Astrocyte of the cerebellum (primary cell): ENCODE measurements around the gene C1QTNF1.
"Not testable (repeated sequence)": the region's sequence is repeated elsewhere in the genome, so short reads cannot be mapped to it uniquely, and the experiment has no call there.

Source experiments
- DNase-seq: peaks from one replicate; pipeline ENCODE4 v3.0.0-alpha.2; 2011; ENCODE audit warnings: low read depth
- H3K4me3 ChIP-seq: 2 replicates; pipeline ENCODE4 v1.5.1; 2011; ENCODE audit warnings: mild to moderate bottlenecking, low read depth, low read length, moderate library complexity
- in situ Hi-C: cut with HindIII; loops from 2 replicates; pipeline ENCODE4 v1.10.0; 2017; ENCODE audit warnings: low sequenced_read_pairs
- TF ChIP-seq, protein P1 (sequence below): IDR thresholded peaks from 2 replicates; pipeline ENCODE4 v1.5.1; 2012; ENCODE audit warnings: low read length, low read depth, moderate library complexity, mild to moderate bottlenecking; ENCODE audit errors: missing control alignments

Gene C1QTNF1

DNA sequence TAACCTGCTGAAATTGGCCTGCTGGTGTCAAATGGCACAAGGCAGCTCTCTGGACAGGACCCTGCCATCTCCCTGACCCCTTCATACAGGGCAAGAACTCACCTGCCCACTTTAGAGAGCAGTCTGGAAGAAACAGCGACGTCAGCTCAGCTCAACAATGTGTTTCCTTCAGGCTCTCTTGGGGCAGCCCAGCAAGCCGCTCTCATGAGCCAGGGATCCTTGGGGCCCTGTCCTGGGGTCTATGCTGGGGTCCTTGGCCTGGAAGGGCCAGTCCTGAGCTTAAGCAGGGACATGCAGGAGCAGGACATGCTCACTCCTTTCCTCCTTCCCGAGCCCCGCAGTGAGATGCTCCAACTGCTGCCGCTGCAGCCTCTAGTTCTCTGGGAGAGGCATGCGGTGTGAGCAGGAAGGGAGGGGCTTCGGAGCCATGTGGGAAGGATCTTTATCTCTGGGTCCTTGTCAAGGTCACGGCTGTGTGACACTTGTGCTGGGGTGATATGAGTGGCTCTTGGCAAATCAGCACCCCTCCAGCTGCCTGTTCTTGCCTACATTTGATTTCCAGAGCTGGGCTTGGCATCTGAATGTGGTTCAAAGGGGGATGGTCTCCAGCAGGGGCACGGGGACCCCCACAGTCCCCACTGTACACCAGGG is 3.4 kb downstream of the C1QTNF1 start:
- in situ Hi-C loops = no loop called here
- no peak overlapping the region for H3K4me3 ChIP-seq
- TF ChIP-seq, protein P1, sequence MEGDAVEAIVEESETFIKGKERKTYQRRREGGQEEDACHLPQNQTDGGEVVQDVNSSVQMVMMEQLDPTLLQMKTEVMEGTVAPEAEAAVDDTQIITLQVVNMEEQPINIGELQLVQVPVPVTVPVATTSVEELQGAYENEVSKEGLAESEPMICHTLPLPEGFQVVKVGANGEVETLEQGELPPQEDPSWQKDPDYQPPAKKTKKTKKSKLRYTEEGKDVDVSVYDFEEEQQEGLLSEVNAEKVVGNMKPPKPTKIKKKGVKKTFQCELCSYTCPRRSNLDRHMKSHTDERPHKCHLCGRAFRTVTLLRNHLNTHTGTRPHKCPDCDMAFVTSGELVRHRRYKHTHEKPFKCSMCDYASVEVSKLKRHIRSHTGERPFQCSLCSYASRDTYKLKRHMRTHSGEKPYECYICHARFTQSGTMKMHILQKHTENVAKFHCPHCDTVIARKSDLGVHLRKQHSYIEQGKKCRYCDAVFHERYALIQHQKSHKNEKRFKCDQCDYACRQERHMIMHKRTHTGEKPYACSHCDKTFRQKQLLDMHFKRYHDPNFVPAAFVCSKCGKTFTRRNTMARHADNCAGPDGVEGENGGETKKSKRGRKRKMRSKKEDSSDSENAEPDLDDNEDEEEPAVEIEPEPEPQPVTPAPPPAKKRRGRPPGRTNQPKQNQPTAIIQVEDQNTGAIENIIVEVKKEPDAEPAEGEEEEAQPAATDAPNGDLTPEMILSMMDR = no peak
- DNase-seq = no peak

DNA sequence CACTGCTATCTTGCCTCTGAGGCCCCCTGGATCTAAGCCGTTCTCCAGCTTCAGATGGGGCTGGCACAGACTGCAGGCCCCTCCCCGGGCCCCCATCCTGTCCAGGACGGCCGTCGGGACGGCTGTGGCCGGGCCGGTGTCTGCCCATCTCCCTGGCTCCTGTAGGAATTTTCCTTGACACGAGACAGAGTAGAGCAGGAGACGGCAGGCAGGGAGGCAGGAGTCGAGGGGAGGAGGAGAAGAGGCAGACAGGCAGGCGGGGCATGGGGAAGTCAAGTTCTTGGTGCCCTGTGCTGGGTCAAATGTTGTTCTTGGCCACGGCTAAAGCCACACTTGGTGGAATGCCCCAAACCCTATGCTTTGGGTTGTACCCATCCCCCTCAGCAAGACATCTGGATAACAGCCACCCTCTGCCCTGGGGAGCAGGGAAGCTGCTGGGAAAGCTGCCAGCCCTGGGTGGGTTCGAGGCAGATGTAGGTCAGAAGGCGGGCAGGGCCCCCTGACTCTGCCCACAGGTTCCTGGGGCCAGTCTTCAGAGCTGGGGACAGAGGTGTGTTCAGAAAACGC is 4.0 kb downstream of the C1QTNF1 start:
- H3K4me3 ChIP-seq = no peak overlapping the region
- in situ Hi-C loops = no loop called here
- TF ChIP-seq, protein P1 = no peak
- no peak for DNase-seq

DNA sequence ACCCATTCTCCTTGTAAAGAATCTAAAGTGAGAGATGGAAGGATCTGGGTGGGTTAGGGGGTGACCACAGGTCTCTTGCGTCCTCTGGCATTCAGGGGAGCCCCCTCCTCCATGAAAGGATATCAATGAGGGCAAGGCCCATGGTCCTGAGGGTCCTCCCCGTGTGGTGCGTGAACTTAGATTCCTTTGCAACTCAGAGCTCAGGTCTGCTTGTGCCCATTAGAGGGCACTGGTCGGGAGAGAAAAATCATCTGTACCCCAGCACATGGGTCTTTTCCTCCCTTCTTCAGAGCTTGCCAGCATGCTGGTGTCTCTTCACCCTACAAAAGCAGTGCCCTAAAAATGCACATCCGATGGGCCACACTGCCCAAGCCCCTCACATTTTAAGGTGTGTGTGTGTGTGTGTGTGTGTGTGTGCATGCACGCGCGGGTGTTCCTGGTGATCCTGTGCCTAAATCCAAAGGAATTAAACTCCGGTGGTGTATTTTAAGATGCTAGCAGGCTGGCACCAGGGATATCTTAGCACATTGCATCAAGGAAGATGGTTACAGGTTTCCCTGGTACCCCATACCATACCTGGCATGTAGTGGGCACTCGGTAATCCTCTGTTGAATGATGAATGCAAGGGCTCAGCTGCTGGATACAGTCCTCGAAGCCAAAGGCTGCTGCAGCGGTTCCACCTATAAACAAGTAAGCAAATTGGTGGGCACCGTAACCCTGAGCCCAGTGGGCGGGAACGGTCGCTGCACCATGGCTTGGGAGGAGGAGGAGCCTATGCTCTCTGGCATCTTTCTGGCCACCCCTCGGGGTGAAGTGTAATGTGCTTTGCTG is 4.7 kb downstream of the C1QTNF1 start:
- H3K4me3 ChIP-seq = no peak overlapping the region
- no peak for DNase-seq
- TF ChIP-seq, protein P1 = peak; percentile 47
- in situ Hi-C loops = no loop called here

DNA sequence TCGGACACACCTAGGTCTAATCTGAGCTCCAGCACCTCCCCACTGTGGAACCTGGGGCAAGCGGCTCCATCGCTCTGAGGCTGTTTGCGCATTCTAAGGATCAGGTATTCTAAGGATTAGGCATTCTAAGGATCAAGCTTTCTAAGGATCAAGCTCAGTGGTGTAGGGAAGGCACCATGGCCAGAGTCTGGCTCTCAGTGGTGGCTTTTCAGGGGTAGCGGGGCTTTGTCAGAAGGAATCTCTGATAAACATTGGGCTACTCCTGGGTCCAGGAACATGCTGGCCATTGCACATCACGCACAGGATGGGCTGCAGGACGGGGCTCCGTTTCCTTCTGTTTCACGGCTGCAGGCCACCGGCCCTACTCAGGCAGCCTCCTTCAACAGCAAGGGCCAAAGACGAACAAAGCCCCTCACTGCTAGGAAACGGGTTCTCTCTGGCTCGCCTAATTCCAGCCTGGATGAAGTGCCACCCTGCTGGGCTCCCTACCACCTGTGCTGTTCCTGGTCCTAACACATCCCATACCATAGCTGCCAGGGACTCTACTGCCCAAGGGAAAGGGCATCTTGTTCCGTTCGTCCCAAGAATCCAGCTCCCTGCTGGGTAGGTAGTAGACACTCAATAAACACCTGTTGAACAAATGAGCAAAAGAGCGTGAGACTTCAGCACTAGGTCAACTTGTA is 5.5 kb downstream of the C1QTNF1 start:
- DNase-seq = no peak
- in situ Hi-C loops = no loop called here
- TF ChIP-seq, protein P1 = no peak
- H3K4me3 ChIP-seq = no peak overlapping the region

DNA sequence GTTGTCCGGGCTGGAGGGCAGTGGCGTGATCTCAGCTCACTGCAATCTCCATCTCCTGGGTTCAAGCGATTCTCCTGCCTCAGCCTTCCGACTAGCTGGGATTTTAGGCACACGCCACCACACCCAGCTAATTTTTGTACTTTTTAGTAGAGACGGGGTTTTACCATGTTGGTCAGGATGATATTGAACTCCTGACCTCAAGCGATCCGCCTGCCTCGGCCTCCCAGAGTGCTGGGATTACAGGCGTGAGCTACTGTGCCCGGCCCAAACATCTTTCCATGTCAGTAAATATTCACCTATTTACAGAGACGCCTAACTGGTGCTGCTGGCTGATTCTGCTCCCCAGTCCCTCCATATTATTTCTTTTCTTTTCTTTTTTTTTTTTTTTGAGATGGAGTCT is 6.7 kb downstream of the C1QTNF1 start:
- DNase-seq, H3K4me3 ChIP-seq, in situ Hi-C loops: not testable (repeated sequence)

DNA sequence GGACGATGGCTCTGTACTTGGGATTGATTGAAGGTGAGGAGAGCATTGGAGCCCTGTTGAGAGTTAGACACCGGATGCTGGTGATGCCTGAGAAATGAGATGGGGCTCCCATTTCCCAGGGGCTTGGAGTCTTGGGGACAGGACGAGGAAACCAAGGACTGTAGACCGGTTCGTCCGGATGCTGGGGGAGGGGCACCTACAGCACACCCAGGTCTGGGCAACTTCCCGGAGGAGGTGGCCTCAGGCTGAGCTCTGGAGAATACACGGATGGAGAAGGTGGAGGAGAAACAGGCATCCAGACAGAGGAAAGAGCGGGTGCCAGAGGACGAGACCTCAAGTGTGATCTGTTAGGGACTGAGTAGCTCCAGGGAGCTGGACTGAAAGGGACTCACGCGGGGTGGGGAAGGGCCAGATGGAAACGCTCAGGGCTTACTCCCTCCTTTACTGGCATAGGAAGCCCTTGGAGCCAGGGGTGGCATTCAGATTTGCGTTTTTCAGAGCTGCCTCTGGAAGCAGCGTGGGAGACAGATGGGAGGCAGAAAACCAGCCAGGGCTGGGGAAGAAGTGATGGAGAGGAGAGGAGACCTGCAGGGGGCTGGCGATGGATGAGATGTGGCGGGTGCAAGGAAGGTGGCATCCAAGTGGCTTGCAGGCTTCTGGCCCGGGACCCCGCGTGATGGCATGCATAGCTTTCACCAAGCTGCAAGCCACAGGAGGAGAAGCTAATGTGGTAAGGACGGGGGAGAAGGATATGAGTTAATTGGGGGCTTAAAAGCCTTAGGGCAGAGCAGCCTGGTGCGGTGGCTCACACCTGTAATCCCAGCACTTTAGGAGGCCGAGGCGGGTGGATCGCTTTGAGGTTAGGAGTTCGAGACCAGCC is 8.3 kb downstream of the C1QTNF1 start:
- TF ChIP-seq, protein P1 = no peak
- in situ Hi-C loops = no loop called here
- no peak for DNase-seq
- no peak overlapping the region for H3K4me3 ChIP-seq
